Measurements from ENCODE around the gene CFB.

The CFB gene

GRCh38 chr6:31915756-31916155, 30.1 kb upstream of the CFB start:
- DNase-seq (ENCODE audit: low read depth): no peak
- no peak for TF ChIP-seq CTCF (IDR thresholded peaks at IDR 0.05; ENCODE audit: control insufficient read depth, extremely low read depth, insufficient read depth)
- no peak overlapping the region for H3K4me3 ChIP-seq (ENCODE audit: low read depth, low read length)

GRCh38 chr6:31918069-31918720, 27.7 kb upstream of the CFB start:
- H3K4me3 ChIP-seq (ENCODE audit: low read depth, low read length): no peak overlapping the region
- no peak for TF ChIP-seq CTCF (IDR thresholded peaks at IDR 0.05; ENCODE audit: control insufficient read depth, extremely low read depth, insufficient read depth)
- no peak for DNase-seq (ENCODE audit: low read depth)

GRCh38 chr6:31919624-31920303, 26.1 kb upstream of the CFB start:
- no peak for TF ChIP-seq CTCF (IDR thresholded peaks at IDR 0.05; ENCODE audit: control insufficient read depth, extremely low read depth, insufficient read depth)
- DNase-seq (ENCODE audit: low read depth): no peak
- H3K4me3 ChIP-seq (ENCODE audit: low read depth, low read length): no peak overlapping the region

GRCh38 chr6:31920811-31921210, 25.1 kb upstream of the CFB start:
- no peak for DNase-seq (ENCODE audit: low read depth)
- no peak overlapping the region for H3K4me3 ChIP-seq (ENCODE audit: low read depth, low read length)
- TF ChIP-seq CTCF (IDR thresholded peaks at IDR 0.05; ENCODE audit: control insufficient read depth, extremely low read depth, insufficient read depth): no peak

- no peak overlapping the region for H3K4me3 ChIP-seq (ENCODE audit: low read depth, low read length)
- TF ChIP-seq CTCF (IDR thresholded peaks at IDR 0.05; ENCODE audit: control insufficient read depth, extremely low read depth, insufficient read depth): no peak
- no peak for DNase-seq (ENCODE audit: low read depth)
Measured at GRCh38 chr6:31922942-31923341, 23.0 kb upstream of the CFB start.

- TF ChIP-seq CTCF (IDR thresholded peaks at IDR 0.05; ENCODE audit: control insufficient read depth, extremely low read depth, insufficient read depth): no peak
- no peak for DNase-seq (ENCODE audit: low read depth)
- H3K4me3 ChIP-seq (ENCODE audit: low read depth, low read length): no peak within 1 kb of the TSS
Measured at GRCh38 chr6:31927242-31927862, 18.5 kb upstream of the CFB start, which contains the start of gene C2. C2 (plus strand) TSS chr6:31927717; CDS start chr6:31927753, 36 bp downstream.

Data from LNCaP clone FGC (cell line).